ENCODE data around the gene STAC3.

STAC3 gene

DNA sequence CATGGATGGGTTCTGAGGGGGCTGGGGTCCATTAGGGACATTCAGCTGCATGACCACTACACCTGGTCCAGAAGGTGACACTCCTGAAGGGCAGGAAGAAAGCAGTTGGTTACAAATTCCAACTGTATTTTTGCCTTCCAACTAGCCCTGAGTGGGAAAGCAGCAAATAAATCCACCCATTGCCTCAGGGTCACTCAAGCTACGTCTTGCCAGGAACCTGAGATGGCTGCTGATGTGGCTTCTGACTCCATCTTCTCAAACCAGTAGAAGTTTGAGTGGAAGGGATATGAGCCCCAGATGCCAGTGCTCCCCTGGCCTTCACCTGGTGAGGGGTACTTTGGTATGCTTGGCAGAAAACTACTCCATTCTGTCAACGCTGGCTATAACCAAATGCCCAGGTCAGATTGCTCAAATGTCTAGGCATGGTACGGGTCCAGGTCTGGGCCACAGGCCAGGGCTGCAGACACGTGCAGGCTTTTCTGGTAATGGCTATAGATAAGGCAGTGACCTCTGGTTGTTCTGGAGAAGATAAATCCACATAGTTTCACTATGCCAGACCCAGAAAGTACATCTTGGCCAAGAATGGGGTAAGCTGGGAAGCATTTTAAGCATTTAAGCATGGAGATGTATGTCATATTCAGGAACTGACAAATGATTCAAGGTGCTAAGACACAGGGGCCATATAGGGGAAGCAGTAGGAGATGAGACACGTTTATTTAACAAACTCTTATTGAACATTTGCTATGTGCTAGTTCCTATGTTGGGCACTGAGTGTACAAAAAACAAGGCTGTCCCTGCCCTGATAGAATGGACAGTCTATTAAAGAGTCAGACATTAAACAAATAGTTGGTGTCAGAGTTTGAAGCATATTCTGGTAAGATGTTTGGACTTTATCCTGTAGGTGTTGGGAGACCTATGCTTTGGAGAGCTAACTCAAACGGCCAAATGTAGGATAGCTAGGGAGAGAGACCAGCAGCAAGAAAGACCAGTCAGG is 8.3 kb upstream of the STAC3 start:
- peaks cover 34% of the 10 kb centered on the region for H3K36me3 ChIP-seq (ENCODE audit: control insufficient read depth, low read length)
- no peaks in the 10 kb centered on the region for H4K20me1 ChIP-seq (ENCODE audit: control insufficient read depth, insufficient read depth, low read depth, low read length)
- no peaks in the 10 kb centered on the region for H3K9me2 ChIP-seq (replicated peaks; ENCODE audit: control insufficient read depth, low read length)
- no peak overlapping the region for H3K27ac ChIP-seq (ENCODE audit: low read depth, low read length)
- no peaks in the 10 kb centered on the region for H3K79me2 ChIP-seq (ENCODE audit: control insufficient read depth, low read length)
- no peaks in the 10 kb centered on the region for H3K9me3 ChIP-seq (ENCODE audit: control insufficient read depth, insufficient read depth, low read length)
- H3K4me1 ChIP-seq (ENCODE audit: control insufficient read depth, low read length): peaks cover 7% of the 10 kb centered on the region
- no peak overlapping the region for H3K4me3 ChIP-seq (ENCODE audit: low read length)
- H3K4me2 ChIP-seq (ENCODE audit: low read length): no peak overlapping the region
- TF ChIP-seq, protein P1, sequence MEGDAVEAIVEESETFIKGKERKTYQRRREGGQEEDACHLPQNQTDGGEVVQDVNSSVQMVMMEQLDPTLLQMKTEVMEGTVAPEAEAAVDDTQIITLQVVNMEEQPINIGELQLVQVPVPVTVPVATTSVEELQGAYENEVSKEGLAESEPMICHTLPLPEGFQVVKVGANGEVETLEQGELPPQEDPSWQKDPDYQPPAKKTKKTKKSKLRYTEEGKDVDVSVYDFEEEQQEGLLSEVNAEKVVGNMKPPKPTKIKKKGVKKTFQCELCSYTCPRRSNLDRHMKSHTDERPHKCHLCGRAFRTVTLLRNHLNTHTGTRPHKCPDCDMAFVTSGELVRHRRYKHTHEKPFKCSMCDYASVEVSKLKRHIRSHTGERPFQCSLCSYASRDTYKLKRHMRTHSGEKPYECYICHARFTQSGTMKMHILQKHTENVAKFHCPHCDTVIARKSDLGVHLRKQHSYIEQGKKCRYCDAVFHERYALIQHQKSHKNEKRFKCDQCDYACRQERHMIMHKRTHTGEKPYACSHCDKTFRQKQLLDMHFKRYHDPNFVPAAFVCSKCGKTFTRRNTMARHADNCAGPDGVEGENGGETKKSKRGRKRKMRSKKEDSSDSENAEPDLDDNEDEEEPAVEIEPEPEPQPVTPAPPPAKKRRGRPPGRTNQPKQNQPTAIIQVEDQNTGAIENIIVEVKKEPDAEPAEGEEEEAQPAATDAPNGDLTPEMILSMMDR (IDR thresholded peaks at IDR 0.05; ENCODE audit: low read depth, low read length, poor library complexity, severe bottlenecking): no peak
- TF ChIP-seq EZH2phosphoT487 (IDR thresholded peaks at IDR 0.05; ENCODE audit: borderline replicate concordance, low read length): no peak
- H3K27me3 ChIP-seq (ENCODE audit: control insufficient read depth, low read length): no peaks in the 10 kb centered on the region
- no peaks in the 10 kb centered on the region for H3F3A ChIP-seq (ENCODE audit: control insufficient read depth, insufficient read depth)

DNA sequence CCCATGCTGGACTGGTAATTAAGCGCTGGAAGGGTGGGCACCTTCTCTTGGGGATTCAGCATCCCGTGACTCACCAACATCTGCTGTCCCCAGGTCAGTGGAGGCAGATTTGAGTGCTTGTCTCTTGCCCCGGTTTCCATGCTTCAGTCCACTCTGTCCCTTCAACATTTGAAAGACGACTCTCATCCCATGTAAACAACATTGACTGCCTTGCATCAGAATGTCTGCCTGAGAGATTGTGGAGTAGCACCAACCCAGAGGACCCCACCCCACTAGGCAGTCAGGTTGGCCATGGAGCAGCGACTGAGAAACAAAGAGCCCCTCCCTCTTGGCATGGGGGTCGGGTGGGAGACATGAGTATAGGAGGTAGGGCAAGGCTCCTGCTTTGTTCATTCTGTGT is 4.9 kb upstream of the STAC3 start:
- TF ChIP-seq EZH2phosphoT487 (IDR thresholded peaks at IDR 0.05; ENCODE audit: borderline replicate concordance, low read length): no peak
- TF ChIP-seq, protein P1 (IDR thresholded peaks at IDR 0.05; ENCODE audit: low read depth, low read length, poor library complexity, severe bottlenecking): no peak
- H3K4me1 ChIP-seq (ENCODE audit: control insufficient read depth, low read length): no peaks in the 10 kb centered on the region
- no peak overlapping the region for H3K27ac ChIP-seq (ENCODE audit: low read depth, low read length)
- no peak overlapping the region for H3K4me2 ChIP-seq (ENCODE audit: low read length)
- no peaks in the 10 kb centered on the region for H3K27me3 ChIP-seq (ENCODE audit: control insufficient read depth, low read length)
- no peaks in the 10 kb centered on the region for H4K20me1 ChIP-seq (ENCODE audit: control insufficient read depth, insufficient read depth, low read depth, low read length)
- H3K9me3 ChIP-seq (ENCODE audit: control insufficient read depth, insufficient read depth, low read length): no peaks in the 10 kb centered on the region
- no peak overlapping the region for H3K4me3 ChIP-seq (ENCODE audit: low read length)
- H3K79me2 ChIP-seq (ENCODE audit: control insufficient read depth, low read length): no peaks in the 10 kb centered on the region
- 0 out of 2 replicates have a peak, but pooled peaks cover 2% of the 10 kb centered on the region for H3F3A ChIP-seq (ENCODE audit: control insufficient read depth, insufficient read depth)
- H3K36me3 ChIP-seq (ENCODE audit: control insufficient read depth, low read length): peaks cover 26% of the 10 kb centered on the region
- H3K9me2 ChIP-seq (replicated peaks; ENCODE audit: control insufficient read depth, low read length): no peaks in the 10 kb centered on the region

DNA sequence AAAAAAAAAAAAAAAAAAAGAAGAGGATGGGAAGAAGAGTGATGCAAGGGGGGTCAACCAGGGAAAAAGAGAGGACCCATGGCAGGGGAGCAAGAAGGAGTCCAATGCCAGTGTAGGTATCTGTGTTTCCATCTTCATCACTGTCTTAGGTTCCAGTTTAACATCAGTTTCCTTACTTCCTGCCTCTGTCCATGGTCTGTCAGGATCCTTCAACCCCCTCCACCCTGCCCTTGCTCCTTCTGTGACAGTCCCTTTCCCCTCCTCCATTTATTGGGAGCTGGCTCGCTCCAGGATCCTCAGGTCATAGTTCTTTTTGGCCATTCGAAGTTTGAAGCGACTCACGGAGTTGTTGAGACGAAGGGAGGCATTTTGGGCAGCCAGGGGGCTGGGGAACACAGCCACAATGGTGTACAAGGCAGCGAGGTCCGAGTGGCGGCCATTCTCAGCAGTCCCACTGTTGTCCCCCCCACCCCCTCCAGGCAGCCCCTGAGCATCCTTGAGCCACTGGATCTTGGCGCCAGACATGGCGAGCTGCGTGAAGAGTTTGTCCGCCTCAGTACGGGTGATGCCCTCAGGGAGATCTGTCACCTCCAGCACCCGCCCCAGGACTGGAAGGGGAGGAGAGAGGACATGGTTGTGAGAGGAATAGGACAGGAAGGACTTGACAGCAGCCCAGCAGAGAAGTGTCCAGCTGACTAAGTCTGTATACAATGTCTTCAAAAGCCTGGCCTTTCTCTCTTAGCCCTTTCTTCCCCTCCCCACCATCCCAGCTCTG is 3.7 kb upstream of the STAC3 start:
- TF ChIP-seq, protein P1 (IDR thresholded peaks at IDR 0.05; ENCODE audit: low read depth, low read length, poor library complexity, severe bottlenecking): no peak
- TF ChIP-seq EZH2phosphoT487 (IDR thresholded peaks at IDR 0.05; ENCODE audit: borderline replicate concordance, low read length): no peak
- no peaks in the 10 kb centered on the region for H4K20me1 ChIP-seq (ENCODE audit: control insufficient read depth, insufficient read depth, low read depth, low read length)
- no peaks in the 10 kb centered on the region for H3K9me2 ChIP-seq (replicated peaks; ENCODE audit: control insufficient read depth, low read length)

More for the DNA sequence above, 3.7 kb upstream of the STAC3 start:
- peaks cover 2% of the 10 kb centered on the region for H3K4me1 ChIP-seq (ENCODE audit: control insufficient read depth, low read length)
- H3K36me3 ChIP-seq (ENCODE audit: control insufficient read depth, low read length): peaks cover 24% of the 10 kb centered on the region
- H3K27ac ChIP-seq (ENCODE audit: low read depth, low read length): no peak overlapping the region
- H3K9me3 ChIP-seq (ENCODE audit: control insufficient read depth, insufficient read depth, low read length): no peaks in the 10 kb centered on the region
- 0 out of 2 replicates have a peak, but pooled peaks cover 2% of the 10 kb centered on the region for H3F3A ChIP-seq (ENCODE audit: control insufficient read depth, insufficient read depth)
- no peak overlapping the region for H3K4me2 ChIP-seq (ENCODE audit: low read length)
- H3K79me2 ChIP-seq (ENCODE audit: control insufficient read depth, low read length): no peaks in the 10 kb centered on the region; the same call in 1 of the 2 replicates
- no peaks in the 10 kb centered on the region for H3K27me3 ChIP-seq (ENCODE audit: control insufficient read depth, low read length)
- no peak overlapping the region for H3K4me3 ChIP-seq (ENCODE audit: low read length)

Data from DOHH2 (cell line).